Pancreas (tissue), 10 donors: ENCODE results near the gene ECSCR. TPM values are rescaled to one million over a fixed set of nuclear protein-coding genes. Genes with fewer than 3 reads are reported as not detected.

Experiments used
- ATAC-seq, 4 donors: fragments of 200-7000 bp; cut with Tn5 transposase; one replicate each; pipeline versions ENCODE4 v1.8.0 to v1.9.1; 2020; ENCODE audit warnings: mild to moderate bottlenecking in 4 of 4, moderate library complexity in 4 of 4
- DNase-seq, 6 donors: peaks; one replicate each; pipeline ENCODE4 v3.0.0-alpha.2; 2020
- FAIRE-seq: peaks from 2 replicates; lab custom pipeline; 2012; peaks lifted over from hg19 to GRCh38; lab: Jason Lieb, UNC
- H3K27ac ChIP-seq, 4 donors: fragments of 200-600 bp; sonication (generic); 1 replicate in 3 of 4; 2 replicates in 1 of 4; pipeline versions ENCODE4 v1.5.0 to v1.8.0; 2020
- H3K27me3 ChIP-seq, 4 donors: fragments of 200-600 bp; one replicate each; pipeline ENCODE4 v1.8.0; 2021
- H3K36me3 ChIP-seq, 3 donors: fragments of 200-600 bp; sonication (generic) in 1 of 3; one replicate each; pipeline versions ENCODE4 v1.5.0 to v1.8.0; 2020 to 2021
- H3K4me1 ChIP-seq, 3 donors: fragments of 200-600 bp; one replicate each; pipeline ENCODE4 v1.8.0; 2021
- H3K4me3 ChIP-seq, 4 donors: fragments of 200-600 bp; sonication (generic) in 2 of 4; one replicate each; pipeline versions ENCODE4 v1.5.0 to v1.8.0; 2020 to 2021
- H3K9me3 ChIP-seq, 4 donors: fragments of 200-600 bp; one replicate each; pipeline ENCODE4 v1.8.0; 2021
- CTCF ChIP-seq, 4 donors: fragments of 200-600 bp; sonication (generic) in 3 of 4; IDR thresholded peaks; one replicate each; pipeline versions ENCODE4 v1.5.0 to v1.8.0; 2021; ENCODE audit warnings: antibody characterized with exemption in 4 of 4
- WGBS, 2 donors: extraction: QIAGEN DNeasy Blood & Tissue Kit; methylation state at CpG; one replicate each; pipeline ENCODE4 v1.1.7; 2013; 5-methylcytosine and 5-hydroxymethylcytosine counted together
- intact Hi-C, 3 donors: fragments of 100-400 bp; cut with DNase I; formaldehyde crosslinking; loops; one replicate each; pipeline versions ENCODE4 v1.11.1 to v1.14.2; 2022
- polyA plus RNA-seq, 2 donors: library from polyadenylated mRNA; stranded (reverse); fragments of 200-250 nt; gene quantifications; one replicate each; pipeline ENCODE4 v1.2.3, GENCODE V29; 2013
- total RNA-seq, 6 donors: library from RNA; stranded (reverse); fragmentation: NEBNext Ultra II Directional in 4 of 6; extraction: Animal tissue kit (Norgen Biotek cat#: 25700) in 4 of 6; gene quantifications; one replicate each; pipeline versions ENCODE4 v1.2.1 to v1.2.4, GENCODE V29; 2021 to 2023
- donor health status: healthy with polysubstance abuse.
- donor health status: DM: no; HTN: no; CAD: no; lungs with moderate emphysema.
- donor health status: DM: no; HTN: no; CAD: no.
- donor health status: control.
- donor health status: control.
- donor health status: Bipolar disorder and iron deficiency.
- donor health status: DM: yes; HTN: yes; CAD: no.
- donor health status: DM: no; HTN: no; CAD: no.
- donor health status: DM: no; HTN: no; CAD: no.
- donor health status: DM: yes; HTN: yes; CAD: no.

ECSCR gene
- total and polyA plus RNA-seq, 8 donors: 1.0 to 8.3 (median 2.8) TPM

GRCh38 chr5:139407517-139407916, 55.0 kb downstream of the ECSCR start:
- Histone ChIP-seq H3K4me3 (no peak overlapping the region), H3K9me3 (no peaks in the 10 kb centered on the region), H3K4me1 (peaks cover 0 to 5% (median 0%) of the 10 kb centered on the region in 3 donors), H3K36me3 (no peaks in the 10 kb centered on the region), H3K27me3 (no peaks in the 10 kb centered on the region), H3K27ac (no peak overlapping the region)
- TF ChIP-seq CTCF (IDR thresholded peaks at IDR 0.05): no peak
- ATAC-seq (no peak), FAIRE-seq (no peak), DNase-seq (no peak)
- intact Hi-C loops: no loop called here

GRCh38 chr5:139406963-139407362, 55.6 kb downstream of the ECSCR start:
- Histone ChIP-seq H3K9me3 (no peaks in the 10 kb centered on the region), H3K36me3 (no peaks in the 10 kb centered on the region), H3K4me1 (peaks cover 0 to 5% (median 0%) of the 10 kb centered on the region in 3 donors), H3K27ac (no peak overlapping the region), H3K4me3 (no peak overlapping the region), H3K27me3 (no peaks in the 10 kb centered on the region)
- WGBS, 2 donors: 65 to 80% methylated on average over 2 of the region's 2 CpGs
- no peak for DNase-seq
- intact Hi-C loops: no loop called here
- ATAC-seq: no peak
- no peak for FAIRE-seq
- no peak for TF ChIP-seq CTCF (IDR thresholded peaks at IDR 0.05)

- Histone ChIP-seq H3K4me1 (peaks cover 0 to 5% (median 0%) of the 10 kb centered on the region in 3 donors), H3K27me3 (no peaks in the 10 kb centered on the region), H3K9me3 (no peaks in the 10 kb centered on the region), H3K4me3 (peak overlapping the region in 2 of 4 donors; percentile 52 to 54), H3K36me3 (no peaks in the 10 kb centered on the region), H3K27ac (peak overlapping the region; percentile 58 to 90 (median 77))
- intact Hi-C loops: no loop called here
- FAIRE-seq (no peak), DNase-seq (peak in 1 of 6 donors; percentile 5), ATAC-seq (no peak)
- 55 to 58% methylated on average over 5 of the region's 5 CpGs for WGBS, 2 donors
- TF ChIP-seq CTCF (IDR thresholded peaks at IDR 0.05): no peak
Measured at GRCh38 chr5:139404484-139404840, 58.1 kb downstream of the ECSCR start.

GRCh38 chr5:139403787-139404483, 58.6 kb downstream of the ECSCR start, which contains the start of gene SPATA24:
Gene SPATA24, minus strand, starts transcription at chr5:139404089. Its CDS starts 29 bp downstream, at chr5:139404060.
- intact Hi-C loops: no loop called here
- Histone ChIP-seq H3K36me3 (no peaks in the 10 kb centered on the region), H3K4me1 (peaks cover 0 to 5% (median 0%) of the 10 kb centered on the region in 3 donors), H3K9me3 (no peaks in the 10 kb centered on the region), H3K4me3 (peak within 1 kb of the TSS; percentile 37 to 54 (median 50)), H3K27me3 (no peaks in the 10 kb centered on the region), H3K27ac (peak within 1 kb of the TSS; percentile 58 to 90 (median 77))
- FAIRE-seq (no peak), DNase-seq (peak; percentile 94 to 97 (median 95)), ATAC-seq (peak; percentile 96 to 98 (median 98))
- no peak for TF ChIP-seq CTCF (IDR thresholded peaks at IDR 0.05)
- 1% methylated on average over 41 of the region's 41 CpGs for WGBS, 2 donors

GRCh38 chr5:139403418-139403786, 59.1 kb downstream of the ECSCR start:
- Histone ChIP-seq H3K4me3 (peak overlapping the region; percentile 37 to 54 (median 50)), H3K36me3 (no peaks in the 10 kb centered on the region), H3K27ac (peak overlapping the region; percentile 58 to 90 (median 77)), H3K27me3 (no peaks in the 10 kb centered on the region), H3K9me3 (no peaks in the 10 kb centered on the region), H3K4me1 (peaks cover 0 to 5% (median 0%) of the 10 kb centered on the region in 3 donors)
- 22 to 23% methylated on average over 7 of the region's 7 CpGs for WGBS, 2 donors
- no peak for DNase-seq
- no peak for FAIRE-seq
- no peak for TF ChIP-seq CTCF (IDR thresholded peaks at IDR 0.05)
- peak; percentile 1 to 5 (median 1) for ATAC-seq
- intact Hi-C loops: no loop called here
